UCSD-AML1 (cell line): Measurements from ENCODE around the gene BMPER.

Experiments
- DNase-seq: peaks from one replicate; lab custom pipeline; 2025; ENCODE audit not compliant: unreplicated experiment; lab: John Stamatoyannopoulos, UW

Gene BMPER

GRCh38 chr7:34016876-34017275 lies 111.5 kb downstream of the BMPER start:
- DNase-seq, result no peak

GRCh38 chr7:34019301-34019790 lies 114.0 kb downstream of the BMPER start:
- DNase-seq, result no peak

- no peak for DNase-seq
Observed at GRCh38 chr7:34022626-34023025, 117.3 kb downstream of the BMPER start.

GRCh38 chr7:34025600-34025999 lies 120.3 kb downstream of the BMPER start:
- no peak for DNase-seq

GRCh38 chr7:34026481-34027190 lies 121.3 kb downstream of the BMPER start:
- DNase-seq, result no peak

GRCh38 chr7:34031156-34031555 lies 125.8 kb downstream of the BMPER start:
- no peak for DNase-seq

- no peak for DNase-seq
Observed at GRCh38 chr7:34034728-34035127, 129.4 kb downstream of the BMPER start.

GRCh38 chr7:34036051-34036920 lies 130.9 kb downstream of the BMPER start:
- no peak for DNase-seq

GRCh38 chr7:34036972-34037792 lies 131.8 kb downstream of the BMPER start:
- no peak for DNase-seq

GRCh38 chr7:34038816-34039470 lies 133.6 kb downstream of the BMPER start:
- no peak for DNase-seq

- DNase-seq, result no peak
Observed at GRCh38 chr7:34041707-34042106, 136.4 kb downstream of the BMPER start.

- no peak for DNase-seq
Observed at GRCh38 chr7:34042406-34042805, 137.1 kb downstream of the BMPER start.

- no peak for DNase-seq
Observed at GRCh38 chr7:34043461-34044305, 138.3 kb downstream of the BMPER start.

- DNase-seq, result no peak
Observed at GRCh38 chr7:34044306-34044643, 138.9 kb downstream of the BMPER start.

- DNase-seq, result no peak
Observed at GRCh38 chr7:34044734-34045353, 139.5 kb downstream of the BMPER start.

GRCh38 chr7:34048445-34048844 lies 143.1 kb downstream of the BMPER start:
- no peak for DNase-seq

GRCh38 chr7:34054075-34054474 lies 148.7 kb downstream of the BMPER start:
- DNase-seq, result no peak

- DNase-seq, result no peak
Observed at GRCh38 chr7:34057136-34057535, 151.8 kb downstream of the BMPER start.

- no peak for DNase-seq
Observed at GRCh38 chr7:34057956-34058355, 152.6 kb downstream of the BMPER start.

- no peak for DNase-seq
Observed at GRCh38 chr7:34058801-34059135, 153.4 kb downstream of the BMPER start.
